GM21423 (cell line): ENCODE results near the gene CSNK1A1.
A peak's percentile ranks its signal among the peaks of the same experiment; 100 is the strongest.

Source experiments
- ATAC-seq: cut with Tn5 transposase; IDR thresholded peaks from one replicate; pipeline ENCODE4 v1.9.1; 2021; ENCODE audit warnings: mild to moderate bottlenecking, moderate library complexity; ENCODE audit not compliant: unreplicated experiment

The CSNK1A1 gene

DNA sequence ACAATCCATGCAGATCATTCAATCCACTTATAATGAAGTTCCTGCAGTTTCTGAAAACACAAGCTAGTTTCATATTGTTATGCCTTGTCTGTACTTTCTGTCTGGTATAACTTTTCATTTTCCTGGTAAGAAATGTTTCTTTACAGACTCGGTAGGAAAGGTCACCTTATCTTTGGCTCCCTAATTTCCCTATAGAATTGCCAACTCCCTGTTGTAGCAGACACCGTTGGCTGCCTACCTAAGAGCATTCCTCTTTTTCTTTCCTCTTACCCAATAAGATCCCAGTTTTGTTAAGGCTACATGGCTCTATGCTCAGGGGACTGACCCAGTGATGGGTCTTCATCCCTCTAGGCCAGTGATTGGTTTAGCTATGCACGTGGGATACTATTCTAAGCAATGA lies 23.9 kb upstream of the CSNK1A1 start:
- no peak for ATAC-seq

GRCh38 chr5:149572576-149573231 lies 21.5 kb upstream of the CSNK1A1 start:
- no peak for ATAC-seq

DNA sequence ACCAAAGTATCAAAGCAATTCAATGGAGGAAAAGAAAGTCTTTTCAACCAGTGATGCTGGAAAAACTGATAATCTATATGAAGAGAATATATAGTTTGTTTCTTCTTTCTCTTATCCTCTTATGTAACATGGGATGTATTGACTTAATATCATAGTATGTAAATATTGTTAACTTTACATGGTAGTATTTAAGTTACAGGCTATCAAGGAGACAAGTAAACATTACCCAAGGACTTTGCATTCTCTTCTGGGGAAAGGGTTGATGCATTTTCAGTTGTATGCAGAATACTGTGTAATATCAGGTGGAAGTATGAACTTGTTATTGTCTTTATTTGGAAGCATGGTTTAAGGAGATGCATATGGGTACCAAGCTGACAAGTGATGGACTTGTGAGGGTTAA lies 20.9 kb upstream of the CSNK1A1 start:
- no peak for ATAC-seq

DNA sequence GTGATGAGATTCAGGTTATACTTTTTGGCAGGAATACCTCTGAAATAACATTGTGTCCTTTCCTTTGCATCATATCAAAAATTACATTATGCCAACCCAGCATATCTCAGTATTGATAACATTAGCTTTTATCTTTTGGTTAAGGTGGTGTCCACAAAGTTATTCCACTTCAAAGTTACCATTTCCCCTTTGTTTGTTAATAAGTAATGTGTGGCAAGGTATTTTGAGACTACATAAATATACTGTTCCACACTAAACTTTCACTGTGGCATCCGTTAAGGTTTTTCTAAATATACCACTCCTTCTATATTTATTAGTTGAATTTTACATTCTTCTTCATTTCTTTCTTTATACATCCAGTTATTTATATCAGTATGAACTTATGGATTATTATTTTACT lies 16.0 kb upstream of the CSNK1A1 start:
- peak; percentile 50 for ATAC-seq

DNA sequence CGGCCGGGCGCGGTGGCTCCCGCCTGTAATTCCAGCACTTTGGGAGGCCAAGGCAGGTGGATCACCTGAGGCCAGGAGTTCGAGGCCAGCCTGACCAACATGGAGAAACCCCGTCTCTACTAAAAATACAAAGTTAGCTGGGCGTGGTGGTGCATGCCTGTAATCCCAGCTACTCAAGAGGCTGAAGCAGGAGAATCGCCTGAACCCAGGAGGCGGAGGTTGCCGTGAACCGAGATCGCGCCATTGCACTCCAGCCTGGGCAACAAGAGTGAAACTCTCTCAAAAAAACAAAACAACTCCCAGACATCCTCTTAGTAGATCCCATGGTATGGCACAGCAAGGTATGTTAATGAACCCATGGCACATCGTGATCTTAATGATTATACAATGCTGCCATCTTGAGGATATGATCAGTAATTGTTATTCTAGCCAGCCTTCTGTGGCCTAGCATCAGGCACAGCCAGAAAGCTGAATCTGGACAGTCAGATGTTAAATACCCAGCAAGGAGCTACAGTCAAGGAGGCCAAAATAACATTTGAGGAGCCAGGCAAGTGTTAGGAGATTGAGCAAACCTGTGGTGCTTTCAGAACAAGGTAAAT lies 13.4 kb upstream of the CSNK1A1 start:
- ATAC-seq: peak; percentile 88

DNA sequence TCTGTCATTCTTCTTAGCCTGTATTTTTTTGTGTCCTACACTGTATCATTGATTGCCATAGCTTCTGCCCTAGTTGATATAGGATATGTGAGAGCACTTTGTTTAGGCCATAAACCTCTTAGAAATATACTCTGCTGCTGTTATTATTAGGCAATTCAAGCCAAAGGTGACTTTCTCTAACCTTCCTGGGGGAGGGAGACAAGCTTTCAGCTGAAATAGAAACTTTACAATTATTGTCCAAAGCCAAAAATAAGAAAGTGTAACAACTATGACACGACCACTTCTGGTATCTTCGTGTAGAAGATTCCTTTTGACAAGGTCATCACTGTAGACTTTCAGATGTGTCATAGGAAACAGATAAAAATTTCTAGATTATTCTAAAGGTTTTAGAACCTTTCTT lies 12.2 kb upstream of the CSNK1A1 start:
- ATAC-seq: no peak

DNA sequence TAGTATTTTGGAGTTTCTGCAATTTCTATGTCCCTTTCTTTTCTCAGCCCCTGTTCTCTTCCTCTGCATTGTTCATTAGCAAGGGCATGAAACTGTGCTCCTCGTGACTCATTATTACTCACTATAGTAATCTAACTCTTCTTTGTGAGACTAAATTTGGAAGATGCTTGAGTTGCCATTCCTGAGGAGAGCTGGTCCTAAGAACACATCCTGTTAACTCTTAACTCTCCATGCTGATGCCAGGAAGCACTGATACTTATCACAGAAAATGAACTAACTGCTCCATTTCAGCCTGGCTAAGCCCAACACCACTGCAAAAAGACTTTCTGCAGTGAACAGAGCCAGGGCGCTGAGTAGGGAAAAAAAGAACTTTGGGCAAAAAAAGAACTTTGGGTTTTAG lies 10.6 kb upstream of the CSNK1A1 start:
- ATAC-seq: no peak

DNA sequence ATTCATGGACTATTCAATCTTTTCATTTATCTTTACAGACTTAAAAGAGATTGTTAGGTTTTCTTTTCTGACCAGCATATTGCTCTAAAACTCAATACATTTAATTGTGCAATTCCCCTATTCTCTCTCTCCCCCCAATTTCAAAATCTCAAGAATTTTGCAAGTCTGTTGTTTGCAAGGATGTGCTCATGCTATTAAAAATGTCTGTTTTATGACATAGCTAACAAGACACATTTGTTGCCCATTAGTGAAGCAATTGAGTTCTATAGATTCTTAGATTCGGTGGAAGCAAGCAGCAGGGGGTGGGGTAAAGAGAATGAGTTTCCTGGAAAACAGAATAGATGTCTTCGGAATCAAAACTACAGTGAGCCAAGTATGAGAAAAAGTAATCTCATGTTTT lies 8.5 kb upstream of the CSNK1A1 start:
- ATAC-seq: no peak

GRCh38 chr5:149552553-149553160 lies 1.4 kb upstream of the CSNK1A1 start:
- ATAC-seq: no peak

- no peak for ATAC-seq
These were observed 827 bp upstream of the CSNK1A1 start for GRCh38 chr5:149552038-149552494.

- peak; percentile 4 for ATAC-seq
These were observed 529 bp downstream of the CSNK1A1 start for GRCh38 chr5:149550594-149551226.

DNA sequence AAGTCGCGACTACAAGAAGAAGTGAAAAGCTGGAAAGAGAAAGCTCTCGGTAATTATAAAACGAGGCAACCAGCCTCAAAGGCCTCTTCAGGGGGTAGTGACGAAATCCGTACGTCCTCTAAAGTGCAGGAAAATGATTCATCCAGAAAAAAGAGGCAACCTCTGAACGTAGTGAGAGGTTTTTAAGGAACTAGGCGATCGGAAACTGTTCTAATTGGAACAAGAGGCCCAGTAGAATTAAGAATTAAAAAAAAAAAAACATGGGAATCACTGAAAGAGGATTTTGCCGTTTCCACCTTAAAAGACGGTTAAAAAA lies 1.0 kb downstream of the CSNK1A1 start:
- ATAC-seq: no peak

DNA sequence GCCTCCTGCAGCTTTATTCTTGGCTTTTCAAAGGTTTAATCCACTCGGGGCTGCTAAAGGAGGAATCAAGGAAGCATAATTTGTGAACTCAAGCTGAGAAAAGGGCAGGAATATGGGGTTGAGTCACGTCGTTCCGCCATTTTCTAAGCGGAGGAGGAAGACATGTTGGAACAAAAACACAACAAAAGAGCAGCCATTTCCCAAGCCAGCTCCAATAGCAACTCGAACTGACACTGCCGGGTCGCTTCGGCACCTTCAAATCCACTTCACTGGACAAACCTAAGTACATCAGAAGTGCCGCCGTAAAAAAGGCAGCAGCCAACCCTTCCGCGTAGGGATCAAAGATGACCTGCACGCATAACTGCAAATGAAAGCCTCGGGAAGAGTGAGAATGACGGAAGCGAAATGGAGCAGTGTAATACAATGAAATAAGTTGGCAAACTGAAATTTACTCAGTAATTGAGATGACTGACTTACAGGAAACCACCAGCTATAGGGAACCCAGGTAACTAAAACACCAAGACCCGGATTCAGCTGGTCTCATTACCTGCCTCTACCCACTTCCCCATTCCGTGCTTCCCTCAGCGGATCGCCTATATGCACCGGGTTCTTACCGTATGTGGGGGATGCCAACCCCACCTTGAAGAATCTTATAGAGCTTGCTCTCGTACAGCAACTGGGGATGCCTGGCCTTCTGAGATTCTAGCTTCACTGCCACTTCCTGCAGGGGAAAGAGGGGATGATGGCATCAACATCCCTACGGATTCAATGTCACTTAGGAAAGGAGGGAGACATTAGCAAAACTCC lies 1.6 kb downstream of the CSNK1A1 start:
- peak; percentile 34 for ATAC-seq

DNA sequence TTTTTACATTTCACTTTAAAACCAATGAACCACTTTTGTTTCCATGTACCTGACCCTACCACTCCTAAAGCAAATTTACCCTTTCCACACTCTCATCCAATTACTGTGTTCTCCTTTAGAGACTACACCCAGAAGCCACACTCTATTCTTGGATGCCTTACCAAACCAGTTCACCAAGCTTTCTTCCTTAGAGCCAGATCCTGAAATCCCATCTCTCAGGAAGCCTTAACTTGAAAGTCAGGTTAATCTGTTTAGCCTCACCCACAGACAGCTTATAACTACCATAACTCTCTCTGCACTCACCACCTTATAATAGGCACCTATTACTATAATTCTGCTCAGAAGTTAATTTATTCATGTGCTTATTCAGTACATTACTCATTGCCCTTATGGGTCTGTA lies 4.3 kb downstream of the CSNK1A1 start:
- ATAC-seq: no peak

DNA sequence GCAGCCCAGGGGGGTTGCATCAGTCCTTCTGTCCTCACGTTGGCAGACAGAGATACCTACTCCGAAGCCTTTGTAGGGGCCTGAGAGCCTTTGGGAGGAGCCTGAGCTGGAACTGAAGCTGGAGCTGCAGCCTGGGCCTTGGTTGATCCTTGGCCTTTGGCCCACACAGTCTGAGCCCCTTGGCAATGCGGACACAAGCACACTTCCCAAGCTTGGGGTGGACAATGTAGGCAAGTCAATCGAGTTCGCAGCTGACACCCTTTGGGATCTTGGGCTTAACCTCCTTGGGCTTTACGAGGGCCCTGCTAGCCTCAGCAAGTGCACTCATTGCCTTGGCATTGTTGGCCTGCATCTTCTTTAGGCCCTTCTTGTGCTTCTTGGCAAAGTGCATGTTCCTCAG lies 5.9 kb downstream of the CSNK1A1 start:
- no peak for ATAC-seq

DNA sequence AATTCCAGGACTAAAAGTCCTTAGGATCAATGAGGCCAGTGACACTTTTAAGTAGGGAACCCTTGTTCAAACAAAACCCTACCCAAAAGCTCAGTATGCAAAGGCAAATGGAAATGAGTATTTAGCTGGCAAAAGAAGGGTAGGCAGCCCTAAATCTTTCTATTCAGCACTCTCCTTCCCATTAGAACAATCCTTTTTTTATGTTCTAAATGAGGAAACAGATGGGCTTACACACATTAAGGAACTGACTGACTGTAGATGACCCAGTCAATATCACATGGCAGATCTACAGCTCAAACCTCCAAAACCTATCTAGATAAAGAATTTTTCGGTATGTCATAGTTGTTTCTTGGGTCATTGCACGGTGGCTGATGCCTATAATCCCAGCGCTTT lies 7.2 kb downstream of the CSNK1A1 start:
- ATAC-seq: no peak

DNA sequence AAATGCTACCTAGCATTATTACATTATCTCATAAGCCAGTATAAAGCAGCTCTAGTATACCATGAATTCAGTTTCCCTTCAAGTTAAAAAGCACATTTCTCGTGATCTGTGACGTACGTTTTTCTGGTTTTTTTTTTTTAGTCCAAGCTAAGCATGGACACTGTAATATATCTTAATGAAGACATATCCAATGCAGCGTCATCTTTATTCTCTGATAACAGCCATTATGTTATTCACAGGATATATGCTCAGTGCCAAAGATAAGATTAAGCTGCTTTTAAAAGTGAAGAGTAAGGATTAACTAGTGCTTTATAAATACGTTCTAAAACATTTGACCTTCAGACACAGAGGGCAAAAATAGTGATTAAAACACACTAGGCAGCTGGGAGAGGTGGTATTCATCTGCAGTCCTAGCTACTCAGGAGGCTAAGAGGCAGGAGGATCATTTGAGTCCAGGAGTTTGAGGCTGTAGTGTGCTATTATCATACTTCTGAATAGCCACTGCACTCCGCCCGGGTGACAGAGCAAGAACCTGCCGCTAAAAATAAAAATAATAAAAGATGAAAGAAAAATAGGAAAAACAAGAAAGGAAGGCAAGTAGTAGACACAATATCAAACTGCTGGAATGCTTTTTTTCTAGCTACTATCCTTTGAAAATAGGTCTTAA lies 7.7 kb downstream of the CSNK1A1 start:
- no peak for ATAC-seq

DNA sequence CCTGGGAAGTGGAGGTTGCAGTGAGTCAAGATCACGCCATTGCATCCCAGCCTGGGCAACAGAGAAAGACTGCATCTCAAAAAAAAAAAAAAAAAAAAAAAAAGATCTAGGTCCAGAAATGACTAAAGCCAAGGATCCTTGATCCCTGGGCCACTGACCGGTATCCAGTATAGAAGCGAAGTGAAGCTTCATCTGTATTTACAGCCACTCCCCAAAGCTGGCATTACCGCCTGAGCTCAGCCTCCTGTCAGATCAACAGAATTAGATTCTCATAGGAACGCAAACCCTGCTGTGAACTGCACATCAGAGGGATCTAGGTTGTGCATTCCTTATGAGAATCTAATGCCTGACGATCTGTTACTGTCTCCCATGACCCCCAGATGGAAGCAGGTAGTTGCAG lies 9.3 kb downstream of the CSNK1A1 start:
- ATAC-seq: no peak

GRCh38 chr5:149540089-149540488 lies 11.2 kb downstream of the CSNK1A1 start:
- ATAC-seq: no peak

DNA sequence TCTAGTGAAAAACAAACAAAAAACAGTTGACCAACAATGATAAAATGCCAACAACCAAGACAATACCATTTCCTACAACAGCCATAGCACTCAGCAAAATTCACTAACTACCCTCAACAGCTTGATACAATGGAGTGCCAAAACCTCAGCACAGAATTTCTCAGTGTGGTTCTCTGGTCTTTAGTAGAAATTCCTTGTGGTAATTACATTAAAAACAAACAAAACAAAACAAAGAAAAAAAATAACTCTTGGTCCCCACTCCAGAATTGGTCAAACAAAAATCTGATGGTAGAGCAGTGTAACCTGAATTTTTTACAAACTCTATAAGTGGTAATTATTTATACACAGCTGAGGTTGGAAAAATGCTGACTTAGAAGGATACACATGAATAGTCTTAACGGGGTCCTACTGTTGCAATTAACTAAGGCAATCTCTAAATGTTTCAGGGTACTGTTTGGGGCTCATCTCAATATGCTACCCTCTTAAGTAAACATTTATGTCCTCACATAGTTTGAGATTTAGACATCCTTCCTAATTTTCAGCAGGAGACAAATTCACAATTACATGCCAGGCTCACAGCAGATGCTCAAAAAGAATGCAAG lies 13.8 kb downstream of the CSNK1A1 start:
- no peak for ATAC-seq
